ENCODE data around the gene FANCL. TPM values are rescaled to one million over a fixed set of nuclear protein-coding genes. Genes with fewer than 3 reads are reported as not detected.
"Not testable (repeated sequence)": the region's sequence is repeated elsewhere in the genome, so short reads cannot be mapped to it uniquely, and the experiment has no call there.

FANCL gene
- total RNA-seq: 8.6 to 22.1 TPM (median 10.2 TPM) in 3 replicates
- long read RNA-seq, transcript FANCL-201 (14 exons, 1,683 nt): major isoform, 16 of 25 reads
- long read RNA-seq, partial matches to known transcripts: 3 of 25 reads
- long read RNA-seq, other reads (novel, unspliced or antisense): 3 of 25 reads

DNA sequence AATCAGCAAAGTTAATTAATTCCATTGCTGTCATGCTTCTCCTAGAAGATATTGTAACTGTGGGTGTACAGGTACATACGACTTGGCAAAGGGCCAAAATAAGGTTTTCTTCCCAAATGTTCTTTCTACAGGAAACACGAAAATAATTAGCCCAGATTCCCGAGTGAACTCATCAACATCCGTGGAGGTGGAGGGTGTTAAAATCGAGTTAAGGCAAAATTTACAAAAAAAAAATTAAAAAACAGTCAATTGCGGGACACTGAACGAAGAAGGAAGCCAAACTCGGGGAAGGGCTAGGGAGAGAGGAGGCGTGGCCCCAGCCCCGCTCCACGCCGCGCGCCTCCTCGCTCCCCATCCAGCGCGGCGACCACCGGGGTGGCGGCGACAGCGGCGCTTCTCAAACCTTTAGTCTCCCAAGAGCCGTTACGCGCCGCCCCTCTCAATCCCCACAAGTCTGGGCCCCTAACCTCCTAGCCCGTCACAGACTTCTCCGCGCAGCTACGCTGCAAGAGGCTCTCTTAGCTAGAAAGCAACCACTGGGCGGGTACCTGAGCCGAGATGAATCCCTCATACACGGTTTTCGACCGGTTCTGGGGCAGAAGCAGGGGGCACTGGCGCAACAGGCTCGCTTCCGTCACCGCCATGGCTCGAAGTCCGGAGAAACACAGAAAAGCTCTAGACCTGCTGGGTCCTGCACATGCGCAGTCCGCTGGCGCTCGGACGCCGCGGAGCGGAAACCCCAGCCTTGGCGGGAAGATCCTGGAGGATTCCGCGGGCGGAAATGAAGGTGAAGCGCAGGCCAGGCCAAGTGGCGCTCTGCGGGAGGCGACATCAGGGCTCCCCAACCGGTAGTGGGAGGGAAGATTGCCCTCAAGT lies at the start of gene FANCL:
Gene FANCL, minus strand, starts transcription at position 656 of the 876 bp plus-strand sequence. Its CDS starts 12 bp downstream, at position 644.
- peaks cover 15% of the 10 kb centered on the region for H3K4me1 Mint-ChIP-seq (ENCODE audit: low read depth)
- TF ChIP-seq, protein P1, sequence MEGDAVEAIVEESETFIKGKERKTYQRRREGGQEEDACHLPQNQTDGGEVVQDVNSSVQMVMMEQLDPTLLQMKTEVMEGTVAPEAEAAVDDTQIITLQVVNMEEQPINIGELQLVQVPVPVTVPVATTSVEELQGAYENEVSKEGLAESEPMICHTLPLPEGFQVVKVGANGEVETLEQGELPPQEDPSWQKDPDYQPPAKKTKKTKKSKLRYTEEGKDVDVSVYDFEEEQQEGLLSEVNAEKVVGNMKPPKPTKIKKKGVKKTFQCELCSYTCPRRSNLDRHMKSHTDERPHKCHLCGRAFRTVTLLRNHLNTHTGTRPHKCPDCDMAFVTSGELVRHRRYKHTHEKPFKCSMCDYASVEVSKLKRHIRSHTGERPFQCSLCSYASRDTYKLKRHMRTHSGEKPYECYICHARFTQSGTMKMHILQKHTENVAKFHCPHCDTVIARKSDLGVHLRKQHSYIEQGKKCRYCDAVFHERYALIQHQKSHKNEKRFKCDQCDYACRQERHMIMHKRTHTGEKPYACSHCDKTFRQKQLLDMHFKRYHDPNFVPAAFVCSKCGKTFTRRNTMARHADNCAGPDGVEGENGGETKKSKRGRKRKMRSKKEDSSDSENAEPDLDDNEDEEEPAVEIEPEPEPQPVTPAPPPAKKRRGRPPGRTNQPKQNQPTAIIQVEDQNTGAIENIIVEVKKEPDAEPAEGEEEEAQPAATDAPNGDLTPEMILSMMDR (IDR thresholded peaks at IDR 0.05): no peak
- peak within 1 kb of the TSS; percentile 91 for H3K27ac Mint-ChIP-seq (ENCODE audit: unreplicated experiment)
- peak within 1 kb of the TSS; percentile 93 for H3K4me3 Mint-ChIP-seq (ENCODE audit: unreplicated experiment)
- peak; percentile 94 for DNase-seq (ENCODE audit: low spot score)
- peaks cover 2% of the 10 kb centered on the region for H3K9me3 Mint-ChIP-seq (ENCODE audit: low read depth)
- H3K36me3 Mint-ChIP-seq (ENCODE audit: low read depth): no peaks in the 10 kb centered on the region
- no peaks in the 10 kb centered on the region for H3K27me3 Mint-ChIP-seq (ENCODE audit: low read depth)

DNA sequence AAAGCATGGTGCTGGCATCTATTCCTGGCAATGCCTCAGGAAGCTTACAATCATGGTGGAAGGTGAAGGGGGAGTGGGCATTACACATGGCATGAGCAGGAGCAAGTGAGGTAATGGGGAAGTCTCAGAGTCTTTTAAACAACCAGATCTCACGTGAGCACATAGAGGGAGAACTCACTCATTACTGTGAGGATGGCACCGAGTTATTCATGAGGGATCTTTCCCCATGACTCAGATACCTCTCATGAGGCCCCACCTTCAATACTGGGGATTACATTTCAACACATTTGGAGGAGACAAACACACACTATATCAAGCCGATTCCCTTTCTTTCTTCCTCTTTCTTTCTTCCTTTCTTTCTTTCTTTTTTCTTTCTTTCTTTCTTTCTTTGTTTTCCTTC lies 47.9 kb upstream of the FANCL start:
- H3K4me1 Mint-ChIP-seq (ENCODE audit: low read depth): no peaks in the 10 kb centered on the region
- H3K9me3 Mint-ChIP-seq (ENCODE audit: low read depth): no peaks in the 10 kb centered on the region
- H3K4me3 Mint-ChIP-seq (ENCODE audit: unreplicated experiment): no peak overlapping the region
- H3K36me3 Mint-ChIP-seq (ENCODE audit: low read depth): no peaks in the 10 kb centered on the region
- no peak overlapping the region for H3K27ac Mint-ChIP-seq (ENCODE audit: unreplicated experiment)
- no peak for DNase-seq (ENCODE audit: low spot score)
- TF ChIP-seq, protein P1 (IDR thresholded peaks at IDR 0.05): no peak
- H3K27me3 Mint-ChIP-seq (ENCODE audit: low read depth): peaks cover 15% of the 10 kb centered on the region

DNA sequence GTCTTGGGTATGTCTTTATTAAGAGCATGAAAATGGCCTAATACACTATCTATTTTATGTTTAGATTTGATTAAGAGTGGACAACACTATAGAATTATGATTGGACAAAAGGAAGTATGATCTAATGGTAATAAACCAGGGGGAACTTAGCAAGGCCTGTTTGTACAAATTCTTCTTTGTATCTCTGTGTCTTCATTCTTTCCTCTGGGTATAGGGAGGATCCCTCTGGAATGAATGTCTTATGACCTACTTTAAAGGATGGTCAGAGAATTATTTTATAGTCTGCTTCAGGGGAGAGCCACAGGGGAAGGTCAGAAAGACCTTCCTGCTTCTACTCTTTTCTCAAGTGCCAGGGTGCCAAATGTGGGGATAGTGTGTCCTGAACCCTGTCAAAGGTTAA lies 42.8 kb upstream of the FANCL start:
- TF ChIP-seq, protein P1 (IDR thresholded peaks at IDR 0.05): no peak
- Mint-ChIP-seq H3K4me1 (ENCODE audit: low read depth) (no peaks in the 10 kb centered on the region), H3K4me3 (ENCODE audit: unreplicated experiment) (no peak overlapping the region), H3K36me3 (ENCODE audit: low read depth) (no peaks in the 10 kb centered on the region), H3K27ac (ENCODE audit: unreplicated experiment) (no peak overlapping the region), H3K27me3 (ENCODE audit: low read depth) (peaks cover 5% of the 10 kb centered on the region), H3K9me3 (ENCODE audit: low read depth) (no peaks in the 10 kb centered on the region)
- no peak for DNase-seq (ENCODE audit: low spot score)

DNA sequence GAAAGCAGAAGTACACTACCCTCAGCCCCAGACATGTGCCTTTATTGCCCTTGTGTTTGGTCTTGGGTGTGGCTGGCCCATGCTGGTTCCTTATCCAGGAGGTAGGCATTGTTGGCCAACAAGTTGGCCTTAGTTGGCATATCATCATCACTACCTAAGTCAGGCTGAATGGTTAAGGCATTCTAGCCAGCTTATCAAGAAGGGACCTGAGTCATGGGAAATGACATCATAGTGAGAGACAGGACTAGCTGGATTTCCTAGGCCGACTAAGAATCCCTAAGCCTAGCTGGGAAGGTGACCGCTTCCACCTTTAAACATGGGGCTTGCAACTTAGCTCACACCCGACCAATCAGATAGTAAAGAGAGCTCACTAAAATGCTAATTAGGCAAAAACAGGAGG lies 34.0 kb upstream of the FANCL start:
- H3K27me3 Mint-ChIP-seq (ENCODE audit: low read depth); H3K27ac Mint-ChIP-seq (ENCODE audit: unreplicated experiment); DNase-seq (ENCODE audit: low spot score); H3K36me3 Mint-ChIP-seq (ENCODE audit: low read depth); H3K4me3 Mint-ChIP-seq (ENCODE audit: unreplicated experiment); H3K4me1 Mint-ChIP-seq (ENCODE audit: low read depth); H3K9me3 Mint-ChIP-seq (ENCODE audit: low read depth): not testable (repeated sequence)

DNA sequence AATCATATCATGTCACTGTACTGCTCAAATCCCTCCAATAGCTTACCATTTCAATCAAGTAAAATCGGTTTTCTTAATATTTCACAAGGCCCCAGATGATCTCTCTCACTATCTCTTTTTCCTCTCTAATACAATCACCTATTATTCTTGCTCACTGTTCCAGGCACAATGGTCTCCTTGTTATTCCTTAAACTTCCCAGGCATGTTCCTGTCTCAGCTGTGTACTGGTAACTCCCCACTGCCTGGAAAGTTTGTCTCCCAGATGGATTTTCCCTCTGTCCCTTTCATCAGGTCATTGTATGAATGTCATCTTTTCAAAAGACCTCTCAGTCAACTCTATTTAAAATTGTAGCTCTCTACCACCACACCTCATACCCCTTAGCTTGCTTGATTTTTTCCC lies 30.7 kb upstream of the FANCL start:
- TF ChIP-seq, protein P1 (IDR thresholded peaks at IDR 0.05): no peak
- no peak for DNase-seq (ENCODE audit: low spot score)
- no peaks in the 10 kb centered on the region for H3K27me3 Mint-ChIP-seq (ENCODE audit: low read depth)
- no peak overlapping the region for H3K4me3 Mint-ChIP-seq (ENCODE audit: unreplicated experiment)
- H3K27ac Mint-ChIP-seq (ENCODE audit: unreplicated experiment): no peak overlapping the region
- H3K4me1 Mint-ChIP-seq (ENCODE audit: low read depth): no peaks in the 10 kb centered on the region
- H3K36me3 Mint-ChIP-seq (ENCODE audit: low read depth): no peaks in the 10 kb centered on the region
- H3K9me3 Mint-ChIP-seq (ENCODE audit: low read depth): no peaks in the 10 kb centered on the region

Measured in chondrocyte (in vitro differentiated cells).